ENCODE results near the gene PTPA.
"Not testable (repeated sequence)": the region's sequence is repeated elsewhere in the genome, so short reads cannot be mapped to it uniquely, and the experiment has no call there.

Gene PTPA

DNA sequence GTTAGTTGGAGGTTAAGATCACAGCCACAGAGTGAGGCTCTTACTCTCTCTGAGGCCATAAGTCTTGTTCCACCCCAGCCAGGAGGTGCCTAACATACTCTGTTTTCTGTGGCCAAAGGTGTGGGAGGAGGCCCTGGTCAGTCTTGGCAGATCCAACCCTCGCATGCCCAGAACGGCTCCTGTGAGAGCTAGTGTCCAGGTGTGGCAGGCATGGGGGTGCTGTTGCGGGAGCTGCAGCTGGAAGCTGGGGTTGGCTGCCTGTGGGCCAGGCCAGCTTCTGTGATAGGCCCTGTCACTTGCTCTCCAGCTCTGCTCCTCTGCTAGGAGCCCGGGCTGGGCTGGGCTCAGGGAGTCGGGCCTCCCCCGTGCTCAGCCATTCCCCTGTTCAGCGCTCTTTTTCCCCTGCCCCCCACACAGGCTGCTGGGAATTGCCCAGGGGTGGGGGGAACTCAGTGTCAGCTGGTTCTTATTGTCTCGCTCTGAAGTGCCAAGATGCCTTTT lies 35.3 kb downstream of the PTPA start:
- DNase-seq (ENCODE audit: low read depth, low spot score): no peak

DNA sequence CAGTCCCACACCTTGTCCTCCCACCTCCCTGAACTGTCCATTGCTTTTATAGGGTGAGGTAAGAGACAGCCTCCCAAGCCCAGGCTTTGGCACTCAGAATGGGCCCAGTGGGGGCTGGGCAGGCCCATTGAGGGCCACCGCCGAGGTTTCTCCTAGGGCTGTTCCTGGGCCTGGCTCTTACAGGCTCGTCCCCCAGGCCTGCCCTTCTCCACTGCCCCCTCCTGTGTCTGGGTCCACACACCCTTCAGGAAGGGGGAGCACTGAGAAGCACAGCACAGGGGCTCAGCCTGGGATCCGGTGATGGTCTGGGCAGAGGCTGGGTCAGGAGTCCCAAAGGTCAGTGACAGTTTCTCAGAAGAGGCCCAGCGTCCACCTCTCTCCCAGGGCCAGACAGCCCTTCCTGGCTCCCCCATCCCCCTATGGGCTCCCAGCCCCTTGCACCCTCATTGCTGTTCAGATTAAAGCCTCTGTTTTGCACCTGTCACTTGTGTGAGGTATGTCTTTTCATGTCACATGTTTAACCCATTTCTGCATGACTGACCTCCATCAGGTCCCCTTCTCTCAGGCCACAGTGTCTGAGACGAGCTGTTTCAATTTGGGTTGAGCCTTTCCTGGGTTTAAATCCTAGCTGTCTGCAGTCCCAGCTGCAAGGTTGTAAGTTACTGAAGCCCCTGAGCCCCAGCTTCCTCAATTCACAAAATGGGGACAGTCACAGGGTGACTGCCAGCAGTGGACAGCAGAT lies 37.4 kb downstream of the PTPA start:
- no peak overlapping the region for H3K4me3 ChIP-seq (ENCODE audit: low read length)
- DNase-seq (ENCODE audit: low read depth, low spot score): no peak

More for the DNA sequence above, 35.3 kb downstream of the PTPA start:
- no peak overlapping the region for H3K4me3 ChIP-seq (ENCODE audit: low read length)

DNA sequence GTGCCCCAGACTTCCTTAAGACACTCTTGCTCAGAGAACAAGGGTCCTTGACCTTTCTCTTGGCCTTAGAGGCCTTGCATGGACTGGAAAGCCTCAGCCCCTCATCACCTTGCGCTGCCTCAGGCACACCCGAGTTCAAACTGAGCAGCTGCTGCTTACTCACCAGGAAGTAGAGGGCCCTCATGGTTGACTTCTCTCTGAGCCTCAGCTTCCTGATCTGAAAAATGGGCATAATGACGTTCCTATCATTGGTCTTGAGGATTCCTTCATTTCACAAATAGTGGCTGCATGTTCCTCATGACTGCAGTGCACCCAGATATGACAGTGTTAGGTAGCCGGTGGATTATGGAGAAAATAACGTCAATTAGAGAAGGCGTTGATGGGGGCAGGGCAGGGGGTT lies 38.2 kb downstream of the PTPA start:
- DNase-seq (ENCODE audit: low read depth, low spot score): no peak
- H3K4me3 ChIP-seq (ENCODE audit: low read length): no peak overlapping the region

DNA sequence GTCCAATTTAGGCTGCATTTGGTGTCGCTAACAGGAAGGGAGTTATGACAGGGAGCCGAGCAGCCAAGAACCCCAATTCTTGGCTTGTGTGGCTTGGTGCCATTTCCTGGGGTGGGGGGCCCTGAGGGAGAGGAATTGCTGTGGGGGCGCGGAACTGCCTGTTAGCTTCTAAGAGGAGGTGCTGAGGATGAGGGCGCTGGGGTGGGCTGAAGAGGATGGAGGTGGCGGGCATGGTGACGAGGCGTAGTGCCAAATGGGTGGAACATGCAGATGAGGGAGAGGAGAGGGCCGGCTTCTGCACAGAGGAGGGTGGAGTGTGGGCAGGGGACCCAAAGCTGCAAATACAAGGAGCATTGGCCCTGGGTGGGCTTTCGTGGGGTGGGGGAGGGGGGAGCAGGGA lies 38.9 kb downstream of the PTPA start:
- no peak for DNase-seq (ENCODE audit: low read depth, low spot score)
- no peak overlapping the region for H3K4me3 ChIP-seq (ENCODE audit: low read length)

DNA sequence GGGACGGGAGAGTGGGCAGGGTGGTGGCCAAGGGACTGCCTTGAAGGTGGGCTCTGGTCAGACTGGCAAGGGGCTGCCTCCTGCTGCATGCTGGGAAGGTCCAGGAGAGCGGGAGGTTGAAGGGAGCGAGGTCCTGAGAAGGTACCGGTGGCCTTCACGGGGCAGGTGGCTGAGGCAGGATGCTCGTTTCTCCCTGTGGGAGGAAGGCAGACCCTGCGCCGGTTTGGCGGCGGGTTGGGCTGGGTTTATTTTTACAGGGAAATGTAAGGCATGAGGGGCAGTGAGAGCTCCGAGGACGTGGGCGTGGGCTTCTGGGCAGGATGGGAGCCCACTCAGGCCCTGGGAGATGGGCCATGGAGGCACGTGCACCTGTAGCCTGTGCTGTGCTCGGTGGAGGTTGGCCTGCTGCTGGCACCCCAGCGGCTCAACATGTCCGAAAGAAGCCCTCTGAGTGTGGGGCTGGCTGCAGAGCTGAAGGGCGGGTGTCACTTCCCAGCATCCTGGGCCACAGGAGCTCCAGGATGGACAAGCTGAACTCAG lies 39.5 kb downstream of the PTPA start:
- no peak for DNase-seq (ENCODE audit: low read depth, low spot score)
- H3K4me3 ChIP-seq (ENCODE audit: low read length): no peak overlapping the region

DNA sequence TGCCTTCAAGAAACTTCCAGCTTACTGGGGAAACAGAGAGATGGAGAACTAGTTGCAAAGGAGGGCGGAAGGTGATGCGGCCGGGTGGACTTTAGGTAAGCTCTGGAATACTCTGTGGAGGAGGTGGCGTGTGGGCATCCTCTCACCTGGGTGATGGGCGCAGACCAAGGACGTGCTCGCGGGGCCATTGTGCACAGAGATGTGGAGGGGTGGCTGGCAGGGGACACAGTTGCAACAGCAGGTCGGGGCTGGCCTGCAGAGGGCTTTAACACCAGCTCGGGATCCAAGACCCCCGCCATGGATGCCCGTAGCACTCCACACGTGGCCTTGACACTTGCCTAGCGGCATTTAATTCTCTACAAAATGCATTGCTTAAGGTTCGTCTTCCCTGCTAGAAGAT lies 40.3 kb downstream of the PTPA start:
- no peak overlapping the region for H3K4me3 ChIP-seq (ENCODE audit: low read length)
- no peak for DNase-seq (ENCODE audit: low read depth, low spot score)

DNA sequence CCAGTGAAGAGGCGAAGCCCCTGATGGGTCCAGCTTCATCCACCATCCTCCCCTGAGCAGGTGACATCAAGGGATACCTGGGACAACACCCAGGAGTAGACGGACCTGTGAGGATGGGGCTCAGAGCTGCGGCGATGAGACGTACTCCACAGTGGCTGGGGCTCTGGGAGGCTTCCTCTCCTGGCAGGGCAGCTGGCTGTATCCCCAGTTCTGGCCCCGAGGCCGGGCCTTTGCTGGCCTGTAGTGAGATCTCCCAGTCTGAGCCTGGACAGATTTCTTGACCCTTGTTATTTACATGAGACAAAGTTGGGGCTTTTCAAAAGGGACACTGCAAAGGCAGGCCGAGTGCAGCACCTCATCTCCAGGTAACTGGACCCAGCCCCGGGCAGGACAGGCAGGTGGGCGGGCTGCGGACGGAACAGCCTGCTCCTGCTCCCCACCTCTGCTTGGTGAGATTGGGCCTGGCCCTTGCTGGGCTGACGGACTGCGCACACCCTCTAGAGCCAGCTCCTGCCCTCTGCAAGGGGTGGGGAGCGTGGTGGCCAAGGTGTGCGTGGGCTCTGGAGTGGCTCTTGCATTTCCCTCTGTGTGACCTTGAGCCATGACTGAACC lies 43.8 kb downstream of the PTPA start:
- DNase-seq (ENCODE audit: low read depth, low spot score): no peak
- H3K4me3 ChIP-seq (ENCODE audit: low read length): no peak overlapping the region

DNA sequence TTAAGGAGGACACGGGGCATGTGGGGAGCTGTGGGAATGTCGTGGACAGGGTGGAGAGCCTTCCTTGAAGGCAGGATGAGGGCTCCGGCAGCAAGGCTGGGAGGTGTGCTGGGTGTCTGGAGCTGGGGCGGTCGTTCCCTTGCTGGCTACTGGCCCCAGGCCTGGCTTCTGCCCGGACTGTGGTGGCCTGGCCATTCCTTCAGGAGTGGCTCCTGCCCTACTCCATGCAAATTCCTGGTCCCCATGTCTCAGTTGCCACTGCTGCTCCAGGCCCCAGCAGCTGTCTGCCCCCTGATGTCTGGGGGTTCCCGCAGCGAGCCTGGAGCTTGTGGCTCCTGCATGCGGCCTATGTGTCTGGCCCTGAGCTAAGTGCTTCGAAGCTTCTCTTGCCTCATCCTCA lies 44.9 kb downstream of the PTPA start:
- no peak overlapping the region for H3K4me3 ChIP-seq (ENCODE audit: low read length)
- no peak for DNase-seq (ENCODE audit: low read depth, low spot score)

DNA sequence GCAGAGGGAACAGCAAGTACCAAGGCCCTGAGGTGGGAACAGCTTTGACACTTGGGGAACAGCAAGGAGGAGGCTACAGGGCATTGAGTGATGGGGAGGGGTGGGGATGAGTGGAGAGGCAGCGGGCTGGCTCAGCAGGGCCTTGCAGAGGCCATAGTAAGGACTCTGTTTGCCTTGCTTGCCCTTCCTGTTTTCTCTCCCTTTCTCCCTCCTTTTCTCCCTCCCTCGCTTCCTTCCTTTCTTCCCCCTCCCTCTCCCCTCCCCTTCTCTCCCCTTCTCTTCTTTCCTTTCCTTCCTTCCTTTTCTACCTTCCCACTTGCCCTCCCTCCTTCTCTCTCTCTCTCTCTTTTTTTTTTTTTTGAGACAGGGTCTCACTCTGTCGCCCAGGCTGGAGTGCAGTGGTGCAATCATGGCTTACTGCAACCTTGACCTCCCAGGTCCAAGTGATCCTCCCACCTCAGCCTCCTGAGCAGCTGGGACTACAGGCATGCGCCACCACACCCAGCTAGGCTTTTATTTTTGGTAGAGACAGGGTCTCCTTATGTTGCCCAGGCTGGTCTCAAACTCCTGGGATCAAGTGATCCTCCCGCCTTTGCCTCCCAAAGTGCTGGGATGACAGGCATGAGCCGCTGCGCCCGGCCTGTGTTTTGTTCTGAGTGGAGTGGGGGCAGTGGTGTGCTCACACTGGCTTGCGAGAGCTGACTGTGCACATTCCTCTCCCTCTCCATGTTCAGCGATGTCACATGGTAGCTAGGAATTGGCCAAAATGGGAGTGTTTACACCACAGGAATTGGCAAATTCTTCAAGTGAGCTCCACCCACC lies 49.7 kb downstream of the PTPA start:
- no peak overlapping the region for H3K4me3 ChIP-seq (ENCODE audit: low read length)
- no peak for DNase-seq (ENCODE audit: low read depth, low spot score)

DNA sequence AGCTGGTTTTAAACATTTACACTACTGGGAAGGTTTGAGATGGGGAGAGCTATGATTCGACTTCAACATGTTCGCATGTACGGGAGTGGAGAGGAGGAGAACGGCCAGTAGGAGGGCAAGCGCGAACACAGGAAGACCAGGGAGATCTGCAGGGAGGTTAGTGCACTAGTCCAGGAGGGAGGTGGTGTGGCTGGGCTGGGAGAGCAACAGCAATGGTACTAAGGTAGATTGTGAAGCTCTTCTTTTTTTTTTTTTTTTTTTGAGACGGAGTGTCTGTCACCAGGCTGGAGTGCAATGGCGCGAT lies 50.3 kb downstream of the PTPA start:
- H3K4me3 ChIP-seq (ENCODE audit: low read length): no peak overlapping the region

DNA sequence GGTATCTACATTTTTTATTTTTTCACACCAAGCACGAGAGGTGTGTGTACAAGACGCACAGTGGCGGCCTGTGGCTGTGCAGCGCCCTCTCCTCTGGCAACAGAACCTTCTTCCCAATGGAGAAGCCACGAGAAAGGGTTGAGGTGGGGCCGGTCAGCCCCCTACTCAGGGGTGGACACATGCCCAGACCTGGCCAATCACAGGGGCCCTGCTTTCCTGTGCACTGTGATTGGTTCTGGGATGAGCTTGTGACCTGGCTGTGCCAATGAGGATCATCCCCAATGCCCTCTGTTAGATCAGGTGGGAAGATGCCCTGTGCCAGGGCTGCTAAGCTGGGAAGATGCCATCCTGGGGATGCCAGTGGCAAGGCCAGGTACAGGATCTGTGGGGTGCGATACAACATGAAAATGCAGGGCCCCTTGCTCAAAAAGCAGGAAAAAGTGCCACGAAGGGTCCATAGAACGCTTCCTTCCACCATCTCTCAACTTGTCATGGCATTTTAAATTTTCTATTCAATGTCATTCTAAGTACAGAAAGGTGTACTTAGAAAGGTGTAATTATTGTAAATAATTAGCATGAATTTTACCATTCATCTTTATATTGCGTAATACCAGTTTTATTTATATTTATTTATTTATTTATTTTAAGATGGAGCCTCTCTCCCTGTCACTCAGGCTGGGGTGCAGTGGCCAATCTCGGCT lies 51.4 kb downstream of the PTPA start:
- no peak overlapping the region for H3K4me3 ChIP-seq (ENCODE audit: low read length)
- DNase-seq (ENCODE audit: low read depth, low spot score): no peak

More for the DNA sequence above, 50.3 kb downstream of the PTPA start:
- DNase-seq (ENCODE audit: low read depth, low spot score): no peak

DNA sequence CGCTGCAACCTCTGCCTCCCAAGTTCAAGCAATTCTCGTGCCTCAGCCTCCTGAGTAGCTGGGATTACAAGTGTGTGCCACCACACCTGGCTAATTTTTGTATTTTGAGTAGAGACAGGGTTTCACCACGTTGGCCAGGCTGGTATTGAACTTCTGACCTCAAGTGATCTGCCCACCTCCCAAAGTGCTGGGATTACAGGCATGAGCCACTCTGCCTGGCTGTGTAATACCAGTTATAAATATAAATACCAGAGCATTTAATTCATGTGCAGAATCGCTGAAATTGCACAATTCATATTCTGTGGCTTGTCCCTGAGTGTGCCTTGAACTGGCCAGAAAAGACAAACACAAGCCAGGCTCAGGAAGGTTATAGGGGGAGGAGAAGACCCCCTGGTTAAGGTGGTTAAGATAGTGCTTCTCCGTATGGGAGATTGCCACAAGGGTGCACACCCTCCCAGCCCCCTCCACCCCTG lies 52.0 kb downstream of the PTPA start:
- H3K4me3 ChIP-seq (ENCODE audit: low read length); DNase-seq (ENCODE audit: low read depth, low spot score): not testable (repeated sequence)

DNA sequence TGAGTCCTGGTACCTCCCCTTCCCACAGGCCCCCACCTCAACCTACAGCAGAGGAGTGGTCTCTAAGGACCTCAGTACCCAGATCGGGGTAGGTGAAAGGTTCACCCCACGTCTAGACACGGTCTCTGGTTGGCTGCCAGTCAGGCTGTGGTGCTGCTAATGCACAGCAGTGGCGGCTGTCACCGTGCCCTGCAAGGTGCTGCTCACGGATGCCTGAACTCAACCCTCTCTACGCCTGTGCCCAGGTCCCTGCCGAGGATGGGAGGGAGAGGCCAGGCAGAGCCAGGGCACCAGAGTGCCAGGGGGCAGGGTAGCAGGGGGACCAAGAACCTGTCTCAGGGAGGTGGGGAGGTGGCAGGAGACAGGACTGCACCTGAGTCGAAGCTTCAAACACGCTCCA lies 52.5 kb downstream of the PTPA start:
- DNase-seq (ENCODE audit: low read depth, low spot score): no peak
- H3K4me3 ChIP-seq (ENCODE audit: low read length): no peak overlapping the region

DNA sequence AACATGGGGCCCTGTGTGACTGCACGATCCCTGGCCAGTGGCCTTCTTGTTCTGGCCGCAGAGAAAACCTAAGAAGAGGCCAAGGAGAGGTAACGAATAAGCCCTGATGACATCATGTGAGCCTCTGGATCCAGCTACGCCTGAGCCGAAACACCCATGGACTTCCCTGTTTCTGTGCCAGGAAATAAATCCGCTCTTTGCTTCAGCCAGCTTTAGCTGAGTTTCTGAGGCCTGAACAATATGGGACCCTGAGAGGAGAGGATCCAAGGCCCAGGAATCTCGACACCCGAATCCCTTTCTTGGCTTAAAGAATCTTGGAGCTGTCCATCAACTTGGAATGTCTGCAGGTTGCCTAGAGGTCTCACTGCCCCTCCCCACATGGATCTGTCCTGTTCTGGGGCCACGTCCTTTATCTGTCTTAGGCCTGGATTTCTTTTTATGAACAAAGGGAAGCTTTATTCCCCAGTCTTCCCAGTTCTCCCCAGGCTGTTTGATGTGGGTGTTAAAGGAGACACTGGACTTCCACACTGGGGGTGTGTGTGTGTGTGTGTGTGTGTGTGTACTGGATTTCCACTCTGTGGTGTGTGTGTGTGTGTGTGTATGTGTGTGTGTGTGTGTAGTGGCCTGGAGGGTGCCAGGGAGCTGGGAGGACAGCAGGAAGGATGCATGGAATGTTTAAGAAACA lies 53.2 kb downstream of the PTPA start:
- H3K4me3 ChIP-seq (ENCODE audit: low read length): no peak overlapping the region
- no peak for DNase-seq (ENCODE audit: low read depth, low spot score)

DNA sequence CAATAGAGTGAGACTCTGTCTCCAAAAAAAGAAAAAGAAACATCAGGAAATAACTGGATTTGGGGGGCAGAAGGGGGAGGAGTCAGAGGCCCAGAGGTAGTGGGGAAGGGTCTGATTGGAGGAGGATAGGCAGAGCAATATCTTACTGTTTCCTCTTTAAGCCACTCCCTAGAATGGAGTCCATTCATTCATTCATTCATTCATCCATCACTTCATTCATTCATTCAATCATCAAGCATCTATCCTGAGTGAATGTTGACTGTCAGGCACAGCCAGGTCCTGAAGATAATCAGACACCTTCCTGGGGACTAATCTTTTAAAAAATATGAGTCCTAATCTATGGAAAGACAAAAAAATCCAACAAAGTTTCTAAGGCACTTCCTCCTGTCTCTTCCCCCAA lies 54.0 kb downstream of the PTPA start:
- DNase-seq (ENCODE audit: low read depth, low spot score): no peak
- H3K4me3 ChIP-seq (ENCODE audit: low read length): no peak overlapping the region

DNA sequence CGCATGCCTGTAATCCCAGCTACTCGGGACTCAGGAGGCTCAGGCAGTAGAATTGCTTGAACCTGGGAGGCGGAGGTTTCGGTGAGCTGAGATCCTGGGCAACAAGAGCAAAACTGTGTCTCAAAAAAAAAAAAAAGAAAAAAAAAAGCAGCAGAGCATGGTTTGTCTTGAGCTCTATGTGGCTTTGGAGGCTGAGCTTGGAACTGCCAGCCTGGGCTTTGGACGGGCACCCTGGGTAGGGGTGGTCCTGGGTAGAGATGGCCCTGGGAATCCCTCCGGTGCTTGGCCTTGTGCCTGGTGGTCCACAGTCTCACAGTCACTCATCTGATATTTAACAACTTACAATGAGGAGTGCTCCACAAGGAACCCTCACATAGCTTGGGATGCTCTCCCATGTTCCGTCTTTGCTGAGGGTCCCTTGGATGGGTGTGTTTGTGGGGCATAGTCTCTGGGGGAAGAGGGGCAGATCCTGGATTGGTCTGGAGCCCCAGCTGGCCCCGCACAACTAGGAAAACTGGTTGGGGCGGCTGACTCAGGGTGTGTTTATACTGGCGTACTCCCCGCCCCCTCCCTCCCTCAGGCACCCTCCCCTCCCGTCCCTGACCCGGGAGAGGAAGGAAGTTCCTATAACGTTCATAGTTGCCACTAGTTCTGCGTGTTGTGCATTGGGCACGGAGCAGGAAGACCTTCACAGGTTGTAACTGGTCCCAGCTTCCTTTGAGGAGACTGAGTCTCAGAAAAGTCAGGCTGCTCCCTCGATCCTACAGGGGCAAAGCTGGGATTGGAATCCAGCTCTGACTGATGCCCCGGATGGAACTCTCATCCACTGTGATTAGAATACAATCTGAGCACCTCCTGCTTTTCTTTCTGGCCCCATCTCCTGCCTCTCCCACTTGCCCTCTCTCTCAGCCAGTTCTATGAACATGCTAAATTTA lies 55.7 kb downstream of the PTPA start:
- peak overlapping the region; percentile 44 for H3K4me3 ChIP-seq (ENCODE audit: low read length)
- DNase-seq (ENCODE audit: low read depth, low spot score): peak; percentile 56

DNA sequence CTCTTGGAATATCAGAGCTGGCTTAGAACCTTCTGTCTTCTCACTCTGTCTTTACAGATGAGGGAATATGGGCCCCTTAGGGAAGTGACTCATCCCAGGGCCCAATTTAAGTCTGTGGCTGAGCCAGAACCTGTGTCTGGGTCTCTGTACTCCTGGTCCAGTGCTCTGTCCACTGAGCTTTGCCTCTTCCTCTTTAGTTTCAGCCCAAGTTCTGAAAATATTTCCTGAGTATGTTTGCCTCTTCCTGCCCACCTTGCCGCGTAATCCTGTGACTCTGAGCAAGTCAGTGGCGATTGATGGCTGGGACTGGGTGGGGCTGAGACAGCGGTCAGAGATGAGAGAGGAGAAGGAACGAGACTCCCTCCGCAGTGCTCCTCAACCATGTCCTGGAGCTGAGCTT lies 59.0 kb downstream of the PTPA start:
- no peak overlapping the region for H3K4me3 ChIP-seq (ENCODE audit: low read length)
- no peak for DNase-seq (ENCODE audit: low read depth, low spot score)

Measured in Jurkat, Clone E6-1 (cell line).